ENCODE results near the gene NDUFB3.
"Not testable (repeated sequence)": the region's sequence is repeated elsewhere in the genome, so short reads cannot be mapped to it uniquely, and the experiment has no call there.

The NDUFB3 gene

GRCh38 chr2:201071479-201072200 lies at the start of gene NDUFB3, which contains the start of gene HYCC2:
Gene NDUFB3, plus strand, starts transcription at chr2:201072001. Its CDS starts 6,882 bp downstream, at chr2:201078883.
Gene HYCC2, minus strand, starts transcription at chr2:201071671. Its CDS starts 47,662 bp downstream, at chr2:201024009.
- DNase-seq = peak; percentile 84 to 90

GRCh38 chr2:201024518-201024917 lies 47.3 kb upstream of the NDUFB3 start:
- DNase-seq = no peak

GRCh38 chr2:201034355-201034754 lies 37.4 kb upstream of the NDUFB3 start:
- DNase-seq = not testable (repeated sequence)

GRCh38 chr2:201038361-201038760 lies 33.4 kb upstream of the NDUFB3 start:
- DNase-seq = not testable (repeated sequence)

GRCh38 chr2:201038855-201039254 lies 32.9 kb upstream of the NDUFB3 start:
- DNase-seq = no peak

- DNase-seq = no peak
Measured at GRCh38 chr2:201040867-201041628, 30.8 kb upstream of the NDUFB3 start.

GRCh38 chr2:201042451-201042850 lies 29.4 kb upstream of the NDUFB3 start:
- not testable (repeated sequence) for DNase-seq

GRCh38 chr2:201043050-201043449 lies 28.8 kb upstream of the NDUFB3 start:
- DNase-seq = not testable (repeated sequence)

GRCh38 chr2:201046881-201047280 lies 24.9 kb upstream of the NDUFB3 start:
- DNase-seq = no peak

GRCh38 chr2:201049455-201049854 lies 22.3 kb upstream of the NDUFB3 start:
- DNase-seq = no peak

- DNase-seq = no peak
Measured at GRCh38 chr2:201057087-201057521, 14.7 kb upstream of the NDUFB3 start.

GRCh38 chr2:201057715-201058248 lies 14.0 kb upstream of the NDUFB3 start:
- no peak for DNase-seq

- no peak for DNase-seq
Measured at GRCh38 chr2:201058914-201059313, 12.9 kb upstream of the NDUFB3 start.

GRCh38 chr2:201059961-201060755 lies 11.6 kb upstream of the NDUFB3 start:
- DNase-seq = no peak

GRCh38 chr2:201063516-201063915 lies 8.3 kb upstream of the NDUFB3 start:
- peak; percentile 64 to 76 for DNase-seq

- DNase-seq = no peak
Measured at GRCh38 chr2:201064797-201065329, 6.9 kb upstream of the NDUFB3 start.

GRCh38 chr2:201070948-201071478 lies 788 bp upstream of the NDUFB3 start:
- DNase-seq = no peak

GRCh38 chr2:201072201-201072530 lies 365 bp downstream of the NDUFB3 start:
- no peak for DNase-seq

- no peak for DNase-seq
Measured at GRCh38 chr2:201073071-201073470, 1.3 kb downstream of the NDUFB3 start.

GRCh38 chr2:201074996-201075395 lies 3.2 kb downstream of the NDUFB3 start:
- no peak for DNase-seq

- no peak for DNase-seq
Measured at GRCh38 chr2:201084863-201085262, 13.1 kb downstream of the NDUFB3 start.

- no peak for DNase-seq
Measured at GRCh38 chr2:201090574-201090973, 18.8 kb downstream of the NDUFB3 start.
